GM12878 (cell line): ENCODE data around the gene TMEM45A. TPM values are rescaled to one million over a fixed set of nuclear protein-coding genes. Genes with fewer than 3 reads are reported as not detected.
A peak's percentile ranks its signal among the peaks of the same experiment; 100 is the strongest.

Experiments
- ATAC-seq: fragments of 200-7000 bp; cut with Tn5 transposase; 3 replicates; pipeline ENCODE4 v1.9.1; 2020; ENCODE audit warnings: mild to moderate bottlenecking, moderate library complexity
- BruUV-seq: library from RNA; stranded (reverse); fragments of 400-500 nt; replicated peaks from 2 replicates; lab custom pipeline; 2021; lab: Mats Ljungman, UMichigan
- CTCF ChIA-PET: fragments of 300-600 bp; sonication (Branson Sonifier 250); formaldehyde crosslinking; extraction: SDS; loops from one replicate; lab custom pipeline; 2021; ENCODE audit warnings: inconsistent platforms; lab: Yijun Ruan, JAX
- POLR2A ChIA-PET: fragments of 350-600 bp; formaldehyde crosslinking; extraction: SDS; loops from one replicate; lab custom pipeline; 2021; ENCODE audit warnings: inconsistent platforms; lab: Charles Lee
- RAD21 ChIA-PET: fragments of 300-600 bp; sonication (Branson Sonifier 250); formaldehyde crosslinking; loops from one replicate; lab custom pipeline; 2023; ENCODE audit warnings: antibody characterized with exemption; ENCODE audit not compliant: unreplicated experiment; lab: Charles Lee
- SMC1A ChIA-PET: fragments of 300-600 bp; sonication (Branson Sonifier 250); formaldehyde crosslinking; loops from one replicate; lab custom pipeline; 2023; ENCODE audit not compliant: unreplicated experiment, uncharacterized antibody; lab: Charles Lee
- DNase-seq: peaks from one replicate; pipeline ENCODE4 v3.0.0-alpha.2; 2011; ENCODE audit warnings: low read depth, low spot score
- FAIRE-seq: peaks from 3 replicates; lab custom pipeline; 2011; peaks lifted over from hg19 to GRCh38; lab: Jason Lieb, UNC
- H2AFZ ChIP-seq: 2 replicates; pipeline ENCODE4 v1.6.0; 2011; ENCODE audit warnings: low read depth, low read length, control low read depth; ENCODE audit not compliant: control insufficient read depth
- H3K27ac ChIP-seq: 2 replicates; pipeline ENCODE4 v1.5.1; 2011; ENCODE audit warnings: control low read depth; ENCODE audit not compliant: control insufficient read depth, insufficient read depth
- H3K27me3 ChIP-seq, 2 experiments: replicated peaks in 1 of 2; 2 replicates each; pipeline versions ENCODE4 v1.6.0 to v1.6.1; 2011; ENCODE audit warnings: low read length in 1 of 2; ENCODE audit not compliant: control insufficient read depth in 2 of 2, insufficient read depth in 2 of 2
- H3K36me3 ChIP-seq, 2 experiments: 2 replicates each; pipeline ENCODE4 v1.5.1; 2011; ENCODE audit warnings: low read length in 1 of 2; ENCODE audit not compliant: control insufficient read depth in 2 of 2, insufficient read depth in 2 of 2
- H3K4me1 ChIP-seq: 2 replicates; pipeline ENCODE4 v1.6.1; 2011; ENCODE audit warnings: mild to moderate bottlenecking, low read length, moderate library complexity, mixed read lengths; ENCODE audit not compliant: control insufficient read depth, insufficient read depth
- H3K4me2 ChIP-seq: 2 replicates; pipeline ENCODE4 v1.6.0; 2011; ENCODE audit warnings: control low read depth; ENCODE audit not compliant: control insufficient read depth, insufficient read depth
- H3K4me3 ChIP-seq: fragments of 200-600 bp; sonication (generic); 2 replicates; pipeline ENCODE4 v1.5.1; 2016
- H3K79me2 ChIP-seq: 2 replicates; pipeline ENCODE4 v1.6.0; 2011; ENCODE audit warnings: low read length; ENCODE audit not compliant: control insufficient read depth, insufficient read depth
- H3K9ac ChIP-seq: 2 replicates; pipeline ENCODE4 v1.8.0; 2011; ENCODE audit warnings: low read length, control low read depth, mixed read lengths; ENCODE audit not compliant: control insufficient read depth, insufficient read depth
- H3K9me3 ChIP-seq: replicated peaks from 3 replicates; pipeline ENCODE4 v1.5.1; 2011; ENCODE audit warnings: mild to moderate bottlenecking, low read length; ENCODE audit not compliant: control insufficient read depth, insufficient read depth
- H4K20me1 ChIP-seq: 2 replicates; pipeline ENCODE4 v1.6.0; 2011; ENCODE audit not compliant: control insufficient read depth, insufficient read depth
- EZH2 ChIP-seq: IDR thresholded peaks from 2 replicates; pipeline ENCODE4 v1.6.1; 2012; ENCODE audit warnings: low read depth, mild to moderate bottlenecking, control low read depth, inconsistent platforms, low read length, borderline replicate concordance; ENCODE audit not compliant: control insufficient read depth
- KLF5 ChIP-seq: fragments of 450-650 bp; IDR thresholded peaks from 2 replicates; pipeline ENCODE4 v1.6.1; 2014; ENCODE audit warnings: mild to moderate bottlenecking; ENCODE audit not compliant: partially characterized antibody
- SMC3 ChIP-seq: IDR thresholded peaks from 2 replicates; pipeline ENCODE4 v1.6.1; 2011; ENCODE audit warnings: low read length, improper control_type of control experiment, borderline replicate concordance
- STAT3 ChIP-seq: IDR thresholded peaks from 2 replicates; pipeline ENCODE4 v1.6.1; 2011; ENCODE audit warnings: low read depth, low read length, improper control_type of control experiment
- WGBS: methylation state at CpG from one replicate; pipeline ENCODE4 v1.1.6; 2016; ENCODE audit warnings: low lambda C conversion rate; ENCODE audit not compliant: insufficient replicate concordance, insufficient coverage; ENCODE audit errors: missing lambda C conversion rate; 5-methylcytosine and 5-hydroxymethylcytosine counted together
- in situ Hi-C: fragments of 300-500 bp; cut with MboI; formaldehyde crosslinking; loops from 9 replicates; pipeline ENCODE4 v1.14.3; 2018; ENCODE audit warnings: mixed read lengths
- intact Hi-C: fragments of 100-400 bp; cut with micrococcal nuclease; formaldehyde crosslinking; loops from one replicate; pipeline ENCODE4 v1.14.2; 2022; ENCODE audit not compliant: unreplicated experiment
- polyA plus RNA-seq, 11 experiments: library from polyadenylated mRNA; depleted of rRNA in 4 of 11; unstranded in 6 of 11; stranded (reverse) in 5 of 11; fragments of >200 nt; fragmentation: Nextera tagmentation in 4 of 11; fragmentation: Illumina TruSeq in 1 of 11; extraction: Ambion mirVana in 4 of 11; extraction: Trizol in 1 of 11; gene quantifications; 1 replicate in 1 of 11; 2 replicates in 10 of 11; pipeline versions ENCODE4 v1.2.1 to v1.2.3, GENCODE V29; 2011 to 2016; ENCODE audit warnings: inconsistent platforms in 2 of 11, missing spikeins in 2 of 11, low read depth in 1 of 11
- total RNA-seq, 4 experiments: library from RNA; depleted of rRNA in 3 of 4; stranded (reverse); fragments of >200 nt in 3 of 4; fragmentation: Illumina TruSeq in 1 of 4; extraction: Trizol in 1 of 4; gene quantifications; 2 replicates each; pipeline versions ENCODE4 v1.2.1 to v1.2.3, GENCODE V29; 2013 to 2021
- TF ChIP-seq, protein P1 (sequence below): fragments of 450-650 bp; IDR thresholded peaks from 2 replicates; pipeline ENCODE4 v1.6.1; 2016; ENCODE audit warnings: mild to moderate bottlenecking
- TF ChIP-seq, protein P2 (sequence below): fragments of 450-650 bp; IDR thresholded peaks from 2 replicates; pipeline ENCODE4 v1.6.1; 2018; ENCODE audit warnings: borderline replicate concordance, mild to moderate bottlenecking; ENCODE audit not compliant: partially characterized antibody

Gene TMEM45A
- total and polyA plus RNA-seq, 10 of the 15 experiments (the other 5 are each of a cell fraction or from before 2014, with no cell fraction given): 0.34 to 5.3 (median 0.83) TPM

DNA sequence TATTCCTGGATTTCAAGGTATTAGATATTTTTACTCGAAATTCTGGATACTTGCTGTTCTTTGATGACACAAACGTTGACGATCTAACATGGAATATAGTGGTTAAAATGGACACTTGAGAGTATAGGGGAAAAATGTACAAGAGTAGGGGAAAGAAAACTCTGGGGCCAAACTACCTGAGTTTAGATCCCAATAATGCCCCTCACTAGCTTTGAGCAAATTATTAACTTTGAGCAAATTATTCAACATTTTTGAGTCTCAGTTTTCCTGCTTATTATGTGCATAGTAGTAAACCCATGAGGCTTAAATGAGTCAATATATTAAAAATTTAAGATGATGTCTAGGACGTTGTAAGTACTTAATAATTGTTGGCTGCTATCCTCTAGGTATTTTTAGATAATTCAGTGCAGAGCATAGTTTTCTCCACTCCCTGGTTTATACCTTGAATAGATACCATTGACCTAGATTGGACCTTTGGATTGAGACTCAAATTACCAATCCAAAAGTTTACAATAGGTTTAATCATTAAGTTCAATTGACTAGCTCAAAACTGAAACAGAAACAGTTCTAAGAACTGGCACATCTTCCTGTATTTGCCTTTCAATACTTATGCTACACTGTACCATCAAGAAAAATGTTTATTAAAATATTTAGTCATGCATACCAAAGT lies 121.4 kb downstream of the TMEM45A start:
- Histone ChIP-seq H4K20me1 (no peaks in the 10 kb centered on the region), H3K4me3 (no peak overlapping the region), H2AFZ (no peak overlapping the region), H3K27ac (no peak overlapping the region), H3K4me2 (no peak overlapping the region), H3K27me3 (no peaks in the 10 kb centered on the region), H3K9me3 (no peaks in the 10 kb centered on the region), H3K4me1 (no peaks in the 10 kb centered on the region), H3K9ac (no peak overlapping the region), H3K79me2 (no peaks in the 10 kb centered on the region), H3K36me3 (no peaks in the 10 kb centered on the region)
- DNase-seq: no peak
- WGBS: 45% methylated on average over 4 of the region's 4 CpGs
- TF ChIP-seq SMC3 (no peak), EZH2 (no peak)
- TF ChIP-seq, protein P1, sequence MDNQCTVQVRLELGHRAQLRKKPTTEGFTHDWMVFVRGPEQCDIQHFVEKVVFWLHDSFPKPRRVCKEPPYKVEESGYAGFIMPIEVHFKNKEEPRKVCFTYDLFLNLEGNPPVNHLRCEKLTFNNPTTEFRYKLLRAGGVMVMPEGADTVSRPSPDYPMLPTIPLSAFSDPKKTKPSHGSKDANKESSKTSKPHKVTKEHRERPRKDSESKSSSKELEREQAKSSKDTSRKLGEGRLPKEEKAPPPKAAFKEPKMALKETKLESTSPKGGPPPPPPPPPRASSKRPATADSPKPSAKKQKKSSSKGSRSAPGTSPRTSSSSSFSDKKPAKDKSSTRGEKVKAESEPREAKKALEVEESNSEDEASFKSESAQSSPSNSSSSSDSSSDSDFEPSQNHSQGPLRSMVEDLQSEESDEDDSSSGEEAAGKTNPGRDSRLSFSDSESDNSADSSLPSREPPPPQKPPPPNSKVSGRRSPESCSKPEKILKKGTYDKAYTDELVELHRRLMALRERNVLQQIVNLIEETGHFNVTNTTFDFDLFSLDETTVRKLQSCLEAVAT: peak; percentile 32; the same call in 1 of the 2 replicates
- SMC1A ChIA-PET: interaction anchor here (0.9 to 1.9 kb wide), 4 partner anchors 11 to 151 kb away, joined by 3 to 10 read pairs (median 4); no protein-coding TSS in a partner anchor
- in situ Hi-C loops (no loop called here), intact Hi-C loops (no loop called here)
- peak; percentile 87 for ATAC-seq
- BruUV-seq: no TSS peak
- FAIRE-seq: no peak
- RAD21 ChIA-PET: interaction anchor here (1.0 to 1.4 kb wide), 5 partner anchors 10 to 151 kb away, joined by 3 to 9 read pairs (median 5); no protein-coding TSS in a partner anchor
- POLR2A ChIA-PET: interaction anchor here (0.6 to 1.0 kb wide), 2 partner anchors 10 to 13 kb away, joined by 3 read pairs; no protein-coding TSS in a partner anchor
- CTCF ChIA-PET: interaction anchor here (0.6 to 1.7 kb wide), 7 partner anchors 10 to 299 kb away, joined by 3 to 8 read pairs (median 5); no protein-coding TSS in a partner anchor

DNA sequence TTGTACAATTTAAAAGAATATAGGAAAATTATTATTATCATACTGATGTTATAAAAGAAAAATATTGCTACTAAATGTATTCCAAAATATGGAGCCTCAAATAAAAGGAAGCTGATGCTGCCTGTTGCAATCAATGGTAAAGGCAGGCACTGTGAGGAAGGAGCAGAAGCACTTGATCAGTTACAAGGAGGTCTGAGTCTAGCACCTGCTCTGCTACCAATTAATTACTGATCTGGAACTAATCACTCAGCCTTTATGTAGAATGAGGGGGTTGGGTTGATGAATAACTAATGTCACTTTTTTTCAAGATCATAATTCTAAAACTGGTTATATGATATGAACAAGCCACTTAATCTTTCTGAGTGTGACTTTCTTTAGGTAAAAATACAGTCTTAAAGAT lies 122.5 kb downstream of the TMEM45A start:
- no peak for DNase-seq
- in situ Hi-C loops (no loop called here), intact Hi-C loops (no loop called here)
- H4K20me1 ChIP-seq: no peaks in the 10 kb centered on the region
- RAD21 ChIA-PET: interaction anchor here (1.4 kb wide), 1 partner anchor 19 kb away, joined by 5 read pairs; no protein-coding TSS in a partner anchor
- ATAC-seq: peak; percentile 75
- H3K27ac ChIP-seq: no peak overlapping the region
- H3K27me3 ChIP-seq: no peaks in the 10 kb centered on the region
- BruUV-seq: no TSS peak
- no peak overlapping the region for H3K4me3 ChIP-seq
- no peak for TF ChIP-seq KLF5
- no peak for TF ChIP-seq STAT3
- TF ChIP-seq, protein P2, sequence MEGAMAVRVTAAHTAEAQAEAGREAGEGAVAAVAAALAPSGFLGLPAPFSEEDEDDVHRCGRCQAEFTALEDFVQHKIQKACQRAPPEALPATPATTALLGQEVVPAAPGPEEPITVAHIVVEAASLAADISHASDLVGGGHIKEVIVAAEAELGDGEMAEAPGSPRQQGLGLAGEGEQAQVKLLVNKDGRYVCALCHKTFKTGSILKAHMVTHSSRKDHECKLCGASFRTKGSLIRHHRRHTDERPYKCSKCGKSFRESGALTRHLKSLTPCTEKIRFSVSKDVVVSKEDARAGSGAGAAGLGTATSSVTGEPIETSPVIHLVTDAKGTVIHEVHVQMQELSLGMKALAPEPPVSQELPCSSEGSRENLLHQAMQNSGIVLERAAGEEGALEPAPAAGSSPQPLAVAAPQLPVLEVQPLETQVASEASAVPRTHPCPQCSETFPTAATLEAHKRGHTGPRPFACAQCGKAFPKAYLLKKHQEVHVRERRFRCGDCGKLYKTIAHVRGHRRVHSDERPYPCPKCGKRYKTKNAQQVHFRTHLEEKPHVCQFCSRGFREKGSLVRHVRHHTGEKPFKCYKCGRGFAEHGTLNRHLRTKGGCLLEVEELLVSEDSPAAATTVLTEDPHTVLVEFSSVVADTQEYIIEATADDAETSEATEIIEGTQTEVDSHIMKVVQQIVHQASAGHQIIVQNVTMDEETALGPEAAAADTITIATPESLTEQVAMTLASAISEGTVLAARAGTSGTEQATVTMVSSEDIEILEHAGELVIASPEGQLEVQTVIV: no peak
- no peaks in the 10 kb centered on the region for H3K4me1 ChIP-seq
- H3K36me3 ChIP-seq: no peaks in the 10 kb centered on the region
- no peak overlapping the region for H3K9ac ChIP-seq
- H3K9me3 ChIP-seq: no peaks in the 10 kb centered on the region
- CTCF ChIA-PET: interaction anchor here (1.6 to 1.7 kb wide), 2 partner anchors 12 to 19 kb away, joined by 6 to 8 read pairs; no protein-coding TSS in a partner anchor
- H3K4me2 ChIP-seq: no peak overlapping the region
- POLR2A ChIA-PET: no interaction called here
- no peak overlapping the region for H2AFZ ChIP-seq
- no peak for FAIRE-seq
- SMC1A ChIA-PET: interaction anchor here (1.8 to 1.9 kb wide), 2 partner anchors 12 to 19 kb away, joined by 4 to 10 read pairs; no protein-coding TSS in a partner anchor
- no peaks in the 10 kb centered on the region for H3K79me2 ChIP-seq
